Caki2 (cell line): ENCODE data around the gene EMD. TPM values are rescaled to one million over a fixed set of nuclear protein-coding genes. Genes with fewer than 3 reads are reported as not detected.

ENCODE experiments used
- DNase-seq: peaks from one replicate; pipeline ENCODE4 v3.0.0-alpha.2; 2015; ENCODE audit warnings: low read depth
- in situ Hi-C: cut with HindIII; loops from 2 replicates; pipeline ENCODE4 v1.10.0; 2016; ENCODE audit warnings: low sequenced_read_pairs, low pct_unique_long_range_greater_than_20kb, mixed read lengths
- total RNA-seq: library from RNA; depleted of rRNA; stranded (reverse); fragments of >200 nt; shearing (Covaris generic); gene quantifications from 2 replicates; pipeline ENCODE4 v1.2.3, GENCODE V29; 2014; ENCODE audit warnings: low replicate concordance

The EMD gene
- total RNA-seq, 1 experiment from 2014 or later: 48.7 TPM

GRCh38 chrX:154368630-154369448 lies 10.3 kb upstream of the EMD start:
- in situ Hi-C loops: no loop called here
- peak; percentile 90 for DNase-seq

GRCh38 chrX:154369449-154370299 lies 9.4 kb upstream of the EMD start:
- in situ Hi-C loops: no loop called here
- peak; percentile 95 for DNase-seq

- in situ Hi-C loops: no loop called here
These were observed 8.6 kb upstream of the EMD start for GRCh38 chrX:154370300-154371016.

GRCh38 chrX:154371017-154371788 lies 7.9 kb upstream of the EMD start:
- peak; percentile 88 for DNase-seq
- in situ Hi-C loops: no loop called here

More at GRCh38 chrX:154370300-154371016, 8.6 kb upstream of the EMD start:
- DNase-seq: no peak

- no peak for DNase-seq
- in situ Hi-C loops: no loop called here
These were observed 7.2 kb upstream of the EMD start for GRCh38 chrX:154371789-154372300.

GRCh38 chrX:154372612-154373022 lies 6.5 kb upstream of the EMD start:
- DNase-seq: peak; percentile 89
- in situ Hi-C loops: no loop called here

GRCh38 chrX:154373340-154374306 lies 5.5 kb upstream of the EMD start:
- peak; percentile 83 for DNase-seq
- in situ Hi-C loops: no loop called here

- DNase-seq: peak; percentile 52
- in situ Hi-C loops: no loop called here
These were observed 4.6 kb upstream of the EMD start, which contains the start of gene FLNA for GRCh38 chrX:154374313-154375155. TSS of gene FLNA (minus strand) at chrX:154374634. CDS start at chrX:154371245, 3,389 bp downstream.

GRCh38 chrX:154375156-154375504 lies 4.0 kb upstream of the EMD start:
- peak; percentile 23 for DNase-seq
- in situ Hi-C loops: no loop called here

- in situ Hi-C loops: no loop called here
These were observed 2.3 kb upstream of the EMD start for GRCh38 chrX:154376774-154377173.

GRCh38 chrX:154378059-154378798 lies 866 bp upstream of the EMD start:
- in situ Hi-C loops: no loop called here
- DNase-seq: no peak

More at GRCh38 chrX:154376774-154377173, 2.3 kb upstream of the EMD start:
- no peak for DNase-seq

- DNase-seq: no peak
- in situ Hi-C loops: no loop called here
These were observed 465 bp downstream of the EMD start for GRCh38 chrX:154379569-154379951.

GRCh38 chrX:154380153-154380552 lies 1.1 kb downstream of the EMD start:
- in situ Hi-C loops: no loop called here

GRCh38 chrX:154380787-154381186 lies 1.7 kb downstream of the EMD start:
- DNase-seq: no peak
- in situ Hi-C loops: no loop called here

More at GRCh38 chrX:154380153-154380552, 1.1 kb downstream of the EMD start:
- DNase-seq: no peak

GRCh38 chrX:154381271-154381670 lies 2.2 kb downstream of the EMD start:
- no peak for DNase-seq
- in situ Hi-C loops: no loop called here
